ENCODE results near the gene ERFL. TPM values are rescaled to one million over a fixed set of nuclear protein-coding genes. Genes with fewer than 3 reads are reported as not detected.
"Not testable (repeated sequence)": the region's sequence is repeated elsewhere in the genome, so short reads cannot be mapped to it uniquely, and the experiment has no call there.

ERFL gene
- total RNA-seq, 2 experiments from 2014 or later, result 7.7 to 8.9 TPM

- peak within 1 kb of the TSS; percentile 84 to 91 for H3K27ac ChIP-seq (ENCODE audit: low read depth in 1 of 2, low read length in 2 of 2)
- intact Hi-C loops (cut with DNase I, micrococcal nuclease), result no loop called here
- H3K4me1 Mint-ChIP-seq (ENCODE audit: low read depth), result peaks cover 85% of the 10 kb centered on the region
- DNase-seq (peak in 3 of 14 experiments; percentile 44 to 50 (median 46)), ATAC-seq (ENCODE audit: poor library complexity) (no peak)
- TF ChIP-seq CTCF (IDR thresholded peaks at IDR 0.05), result no peak
- H3K4me3 Mint-ChIP-seq, result peak within 1 kb of the TSS; percentile 78
- peak within 1 kb of the TSS; percentile 98 for H3K27ac Mint-ChIP-seq
- H3K36me3 Mint-ChIP-seq (ENCODE audit: low read depth), result peaks cover 2% of the 10 kb centered on the region
- H3K4me1 ChIP-seq (ENCODE audit: insufficient read depth, low read length), result peaks cover 100% of the 10 kb centered on the region
- H3K4me3 ChIP-seq (ENCODE audit: low read length), result peak within 1 kb of the TSS; percentile 21
- CTCF ChIA-PET, result interaction anchor here (7.3 kb wide), 1 partner anchor 11 kb away, joined by 119 read pairs; no protein-coding TSS in a partner anchor
- H3K36me3 ChIP-seq (ENCODE audit: insufficient read depth, low read length), result no peaks in the 10 kb centered on the region
- no peaks in the 10 kb centered on the region for H3K27me3 ChIP-seq (ENCODE audit: control insufficient read depth in 1 of 2, insufficient read depth in 2 of 2, low read length in 2 of 2)
- no peaks in the 10 kb centered on the region for H3K9me3 ChIP-seq (ENCODE audit: control insufficient read depth in 1 of 2, insufficient read depth in 1 of 2, low read length in 2 of 2)
- no peaks in the 10 kb centered on the region for H3K9me3 Mint-ChIP-seq
- POLR2A ChIA-PET, result interaction anchor here (0.8 to 11.4 kb wide), 6 partner anchors 10 to 51 kb away, joined by 3 to 465 read pairs (median 22); partner anchors contain the start of genes ARHGEF1, ERFL and RPS19
- H3K27me3 Mint-ChIP-seq, result no peaks in the 10 kb centered on the region
These were observed 51.1 kb downstream of the ERFL start, which contains the start of gene CD79A for GRCh38 chr19:41876847-41877832. Gene CD79A, plus strand, starts transcription at chr19:41877279. Its CDS starts 26 bp downstream, at chr19:41877305.

- not testable (repeated sequence) for H3K9me3 Mint-ChIP-seq; H3K27me3 Mint-ChIP-seq; H3K36me3 ChIP-seq (ENCODE audit: insufficient read depth, low read length); ATAC-seq (ENCODE audit: poor library complexity); H3K27me3 ChIP-seq (ENCODE audit: control insufficient read depth in 1 of 2, insufficient read depth in 2 of 2, low read length in 2 of 2); DNase-seq; H3K9me3 ChIP-seq (ENCODE audit: control insufficient read depth in 1 of 2, insufficient read depth in 1 of 2, low read length in 2 of 2)
- CTCF ChIA-PET, result interaction anchor here (2.3 to 7.3 kb wide), 2 partner anchors 13 to 17 kb away, joined by 12 to 119 read pairs; partner anchors contain the start of gene RPS19
- peaks cover 11% of the 10 kb centered on the region for H3K36me3 Mint-ChIP-seq (ENCODE audit: low read depth)
- peaks cover 90% of the 10 kb centered on the region for H3K4me1 Mint-ChIP-seq (ENCODE audit: low read depth)
- peak overlapping the region; percentile 84 to 91 for H3K27ac ChIP-seq (ENCODE audit: low read depth in 1 of 2, low read length in 2 of 2)
- intact Hi-C loops (cut with DNase I, micrococcal nuclease), result loop anchor here (1.0 kb wide), 4 partner anchors 7 to 69 kb away; partner anchors contain the start of gene ARHGEF1 (in 1 of the 2)
- POLR2A ChIA-PET, result interaction anchor here (1.0 to 11.4 kb wide), 14 partner anchors 10 to 83 kb away, joined by 3 to 465 read pairs (median 6); partner anchors contain the start of genes ARHGEF1, ERFL, RABAC1 and RPS19
- H3K4me1 ChIP-seq (ENCODE audit: insufficient read depth, low read length), result peaks cover 100% of the 10 kb centered on the region
- H3K4me3 Mint-ChIP-seq, result peak overlapping the region; percentile 80
- peak overlapping the region; percentile 25 for H3K4me3 ChIP-seq (ENCODE audit: low read length)
- peak overlapping the region; percentile 98 for H3K27ac Mint-ChIP-seq
These were observed 52.3 kb downstream of the ERFL start for GRCh38 chr19:41875973-41876372.

- Histone ChIP-seq H3K9me3 (ENCODE audit: control insufficient read depth in 1 of 2, insufficient read depth in 1 of 2, low read length in 2 of 2) (no peaks in the 10 kb centered on the region), H3K4me3 (ENCODE audit: low read length) (no peak overlapping the region), H3K27ac (ENCODE audit: low read depth in 1 of 2, low read length in 2 of 2) (peak overlapping the region; percentile 66 to 67), H3K4me1 (ENCODE audit: insufficient read depth, low read length) (peaks cover 100% of the 10 kb centered on the region), H3K36me3 (ENCODE audit: insufficient read depth, low read length) (peaks cover 27% of the 10 kb centered on the region), H3K27me3 (ENCODE audit: control insufficient read depth in 1 of 2, insufficient read depth in 2 of 2, low read length in 2 of 2) (no peaks in the 10 kb centered on the region)
- DNase-seq (peak; percentile 55 to 82 (median 66)), ATAC-seq (ENCODE audit: poor library complexity) (no peak)
- peak; percentile 86 for TF ChIP-seq CTCF (IDR thresholded peaks at IDR 0.05)
- H3K27me3 Mint-ChIP-seq, result no peaks in the 10 kb centered on the region
- H3K36me3 Mint-ChIP-seq (ENCODE audit: low read depth), result peaks cover 38% of the 10 kb centered on the region
- peak overlapping the region; percentile 71 for H3K4me3 Mint-ChIP-seq
- H3K4me1 Mint-ChIP-seq (ENCODE audit: low read depth), result peaks cover 80% of the 10 kb centered on the region
- H3K9me3 Mint-ChIP-seq, result no peaks in the 10 kb centered on the region
- POLR2A ChIA-PET, result interaction anchor here (0.6 to 11.4 kb wide), 14 partner anchors 10 to 85 kb away, joined by 3 to 465 read pairs (median 6); partner anchors contain the start of genes ARHGEF1, ERFL and RPS19
- CTCF ChIA-PET, result interaction anchor here (0.6 to 7.3 kb wide), 23 partner anchors 9 to 162 kb away, joined by 3 to 119 read pairs (median 5); partner anchors contain the start of genes ERFL, RABAC1 and RPS19
- intact Hi-C loops (cut with DNase I, micrococcal nuclease), result loop anchor here (1.0 to 5.0 kb wide), 4 partner anchors 13 to 78 kb away; partner anchors contain the start of gene RPS19 (in 1 of the 2)
- peak overlapping the region; percentile 98 for H3K27ac Mint-ChIP-seq
These were observed 55.2 kb downstream of the ERFL start for GRCh38 chr19:41872775-41873647.

Measured in CD4-positive, alpha-beta T cell (primary cell).